ENCODE results near the gene CNTNAP2.

GRCh38 chr7:147199868-147200267, 1083.3 kb downstream of the CNTNAP2 start:
- TF ChIP-seq CTCF (IDR thresholded peaks at IDR 0.05) (no peak), POLR2A (IDR thresholded peaks at IDR 0.05) (no peak)

All from heart left ventricle (tissue), 13 donors.